CD4-positive, alpha-beta memory T cell (primary cell): ENCODE measurements around the gene CEP162. TPM values are rescaled to one million over a fixed set of nuclear protein-coding genes. Genes with fewer than 3 reads are reported as not detected.
"Not testable (repeated sequence)": the region's sequence is repeated elsewhere in the genome, so short reads cannot be mapped to it uniquely, and the experiment has no call there.

Experiments used
- CTCF ChIA-PET: fragments of 350-600 bp; sonication (Branson Sonifier 250); formaldehyde crosslinking; loops from one replicate; lab custom pipeline; 2021; ENCODE audit warnings: inconsistent platforms; ENCODE audit not compliant: partially characterized antibody; lab: Charles Lee
- POLR2A ChIA-PET: fragments of 350-600 bp; sonication (Branson Sonifier 250); formaldehyde crosslinking; loops from one replicate; lab custom pipeline; 2021; ENCODE audit not compliant: partially characterized antibody; lab: Charles Lee
- DNase-seq, 5 donors: peaks; one replicate each; pipeline versions ENCODE4 v3.0.0 to v3.0.0-alpha.2; 2020 to 2022; ENCODE audit warnings: mixed read lengths in 1 of 5
- H3K27ac ChIP-seq: one replicate; pipeline ENCODE4 v1.7.0; 2013; ENCODE audit warnings: low read depth, low read length
- H3K27me3 ChIP-seq: 2 replicates; pipeline ENCODE4 v1.7.0; 2013; ENCODE audit warnings: mild to moderate bottlenecking, low read length, moderate library complexity; ENCODE audit not compliant: insufficient read depth
- H3K36me3 ChIP-seq: 2 replicates; pipeline ENCODE4 v1.7.0; 2013; ENCODE audit warnings: mild to moderate bottlenecking, low read length, moderate library complexity; ENCODE audit not compliant: insufficient read depth
- H3K4me1 ChIP-seq: 2 replicates; pipeline ENCODE4 v1.7.0; 2013; ENCODE audit warnings: mild to moderate bottlenecking, low read length, moderate library complexity; ENCODE audit not compliant: insufficient read depth
- H3K4me3 ChIP-seq, 2 donors: one replicate each; pipeline ENCODE4 v1.7.0; 2013; ENCODE audit warnings: low read length in 2 of 2, mild to moderate bottlenecking in 1 of 2
- H3K9me3 ChIP-seq, 2 donors: one replicate each; pipeline ENCODE4 v1.7.0; 2013; ENCODE audit warnings: low read length in 2 of 2, control low read depth in 1 of 2; ENCODE audit not compliant: control insufficient read depth in 1 of 2
- H3K27ac Mint-ChIP-seq, 7 donors: one replicate each; pipeline ENCODE4 v1.8.0; 2020 to 2021; ENCODE audit warnings: mixed read lengths in 7 of 7, mild to moderate bottlenecking in 6 of 7, inconsistent platforms in 3 of 7, moderate library complexity in 3 of 7
- H3K27me3 Mint-ChIP-seq, 2 donors: one replicate each; pipeline ENCODE4 v1.8.0; 2020 to 2021; ENCODE audit warnings: mixed read lengths in 2 of 2
- H3K36me3 Mint-ChIP-seq, 2 donors: one replicate each; pipeline ENCODE4 v1.8.0; 2020 to 2021; ENCODE audit warnings: mixed read lengths in 2 of 2, inconsistent platforms in 1 of 2, mild to moderate bottlenecking in 1 of 2
- H3K4me1 Mint-ChIP-seq, 4 donors: one replicate each; pipeline ENCODE4 v1.8.0; 2020 to 2021; ENCODE audit warnings: mixed read lengths in 4 of 4, mild to moderate bottlenecking in 1 of 4
- H3K4me3 Mint-ChIP-seq, 8 donors: one replicate each; pipeline ENCODE4 v1.8.0; 2020 to 2021; ENCODE audit warnings: mixed read lengths in 8 of 8, mild to moderate bottlenecking in 7 of 8, moderate library complexity in 6 of 8, inconsistent platforms in 3 of 8
- H3K9me3 Mint-ChIP-seq, 8 donors: one replicate each; pipeline ENCODE4 v1.8.0; 2020 to 2021; ENCODE audit warnings: mixed read lengths in 8 of 8, mild to moderate bottlenecking in 5 of 8, inconsistent platforms in 3 of 8, moderate library complexity in 1 of 8
- intact Hi-C: fragments of 100-400 bp; cut with micrococcal nuclease; formaldehyde crosslinking; loops from one replicate; pipeline ENCODE4 v1.15.1; 2023
- polyA plus RNA-seq, 2 donors: library from polyadenylated mRNA; unstranded; fragments of 300-500 nt; fragmentation: Illumina TruSeq; gene quantifications; one replicate each; pipeline ENCODE4 v1.2.3, GENCODE V29; 2021
- total RNA-seq, 2 experiments: library from RNA; stranded (reverse); gene quantifications; one replicate each; pipeline ENCODE4 v1.2.3, GENCODE V29; 2021

The CEP162 gene
- total and polyA plus RNA-seq, 4 experiments from 2014 or later: 0.60 to 10.4 (median 8.7) TPM

- POLR2A ChIA-PET: no interaction called here
- DNase-seq: no peak
- intact Hi-C loops: no loop called here
- Histone ChIP-seq H3K4me1 (no peaks in the 10 kb centered on the region), H3K9me3 (no peaks in the 10 kb centered on the region), H3K27ac (no peak overlapping the region), H3K4me3 (no peak overlapping the region), H3K27me3 (no peaks in the 10 kb centered on the region), H3K36me3 (no peaks in the 10 kb centered on the region)
- CTCF ChIA-PET: no interaction called here
- H3K4me1 Mint-ChIP-seq: no peaks in the 10 kb centered on the region
- H3K9me3 Mint-ChIP-seq: no peaks in the 10 kb centered on the region
- H3K36me3 Mint-ChIP-seq: no peaks in the 10 kb centered on the region
- H3K27me3 Mint-ChIP-seq: peaks cover 0 to 5% of the 10 kb centered on the region in 2 donors
- H3K27ac Mint-ChIP-seq: no peak overlapping the region
- H3K4me3 Mint-ChIP-seq: no peak overlapping the region
These were observed 132.3 kb downstream of the CEP162 start for GRCh38 chr6:84095156-84095555.

GRCh38 chr6:84093441-84094435 lies 133.7 kb downstream of the CEP162 start:
- no peaks in the 10 kb centered on the region for H3K36me3 Mint-ChIP-seq
- Histone ChIP-seq H3K27ac (no peak overlapping the region), H3K27me3 (no peaks in the 10 kb centered on the region), H3K9me3 (no peaks in the 10 kb centered on the region), H3K4me1 (no peaks in the 10 kb centered on the region), H3K36me3 (no peaks in the 10 kb centered on the region), H3K4me3 (no peak overlapping the region)
- H3K27ac Mint-ChIP-seq: no peak overlapping the region
- intact Hi-C loops: no loop called here
- no peak overlapping the region for H3K4me3 Mint-ChIP-seq
- ChIA-PET CTCF (interaction anchor here (1.2 kb wide), 1 partner anchor 9 kb away, joined by 4 read pairs; no protein-coding TSS in a partner anchor), POLR2A (no interaction called here)
- H3K27me3 Mint-ChIP-seq: peaks cover 0 to 5% of the 10 kb centered on the region in 2 donors
- no peaks in the 10 kb centered on the region for H3K9me3 Mint-ChIP-seq
- no peaks in the 10 kb centered on the region for H3K4me1 Mint-ChIP-seq
- DNase-seq: no peak

- no peaks in the 10 kb centered on the region for H3K4me1 ChIP-seq
- no peak for DNase-seq
- no peak overlapping the region for H3K27ac ChIP-seq
- H3K9me3 ChIP-seq: no peaks in the 10 kb centered on the region
- Mint-ChIP-seq H3K27ac (no peak overlapping the region), H3K4me1 (no peaks in the 10 kb centered on the region), H3K4me3 (no peak overlapping the region), H3K27me3 (peaks cover 1 to 5% of the 10 kb centered on the region in 2 donors), H3K36me3 (no peaks in the 10 kb centered on the region), H3K9me3 (no peaks in the 10 kb centered on the region)
- H3K27me3 ChIP-seq: no peaks in the 10 kb centered on the region
- intact Hi-C loops: no loop called here
- no peak overlapping the region for H3K4me3 ChIP-seq
- no peaks in the 10 kb centered on the region for H3K36me3 ChIP-seq
- ChIA-PET CTCF (no interaction called here), POLR2A (no interaction called here)
These were observed 137.9 kb downstream of the CEP162 start for GRCh38 chr6:84089552-84089951.

- Histone ChIP-seq H3K4me1 (no peaks in the 10 kb centered on the region), H3K27me3 (no peaks in the 10 kb centered on the region), H3K9me3 (no peaks in the 10 kb centered on the region), H3K4me3 (no peak overlapping the region), H3K36me3 (no peaks in the 10 kb centered on the region), H3K27ac (no peak overlapping the region)
- Mint-ChIP-seq H3K36me3 (no peaks in the 10 kb centered on the region), H3K27ac (no peak overlapping the region), H3K4me3 (no peak overlapping the region), H3K4me1 (no peaks in the 10 kb centered on the region), H3K27me3 (peaks cover 1 to 5% of the 10 kb centered on the region in 2 donors), H3K9me3 (no peaks in the 10 kb centered on the region)
- ChIA-PET POLR2A (no interaction called here), CTCF (no interaction called here)
- no peak for DNase-seq
- intact Hi-C loops: no loop called here
These were observed 138.4 kb downstream of the CEP162 start for GRCh38 chr6:84089081-84089480.

GRCh38 chr6:84086545-84087429 lies 140.7 kb downstream of the CEP162 start:
- Mint-ChIP-seq H3K4me1 (no peaks in the 10 kb centered on the region), H3K27me3 (peaks cover 6% of the 10 kb centered on the region in 2 donors), H3K4me3 (no peak overlapping the region), H3K27ac (no peak overlapping the region), H3K9me3 (no peaks in the 10 kb centered on the region), H3K36me3 (no peaks in the 10 kb centered on the region)
- H3K4me1 ChIP-seq: no peaks in the 10 kb centered on the region
- ChIA-PET POLR2A (no interaction called here), CTCF (no interaction called here)
- no peak overlapping the region for H3K4me3 ChIP-seq
- no peak overlapping the region for H3K27ac ChIP-seq
- H3K9me3 ChIP-seq: no peaks in the 10 kb centered on the region
- DNase-seq: no peak
- no peaks in the 10 kb centered on the region for H3K27me3 ChIP-seq
- H3K36me3 ChIP-seq: no peaks in the 10 kb centered on the region
- intact Hi-C loops: no loop called here

GRCh38 chr6:84086056-84086455 lies 141.4 kb downstream of the CEP162 start:
- H3K27me3 ChIP-seq: no peaks in the 10 kb centered on the region
- ChIA-PET CTCF (no interaction called here), POLR2A (no interaction called here)
- Mint-ChIP-seq H3K27me3 (peaks cover 6% of the 10 kb centered on the region in 2 donors), H3K4me1 (no peaks in the 10 kb centered on the region), H3K36me3 (no peaks in the 10 kb centered on the region), H3K27ac (no peak overlapping the region), H3K4me3 (no peak overlapping the region), H3K9me3 (peaks cover 0 to 2% (median 0%) of the 10 kb centered on the region in 8 donors)
- H3K4me3 ChIP-seq: no peak overlapping the region
- H3K4me1 ChIP-seq: no peaks in the 10 kb centered on the region
- intact Hi-C loops: no loop called here
- no peaks in the 10 kb centered on the region for H3K9me3 ChIP-seq
- H3K36me3 ChIP-seq: no peaks in the 10 kb centered on the region
- no peak overlapping the region for H3K27ac ChIP-seq
- DNase-seq: no peak

GRCh38 chr6:84084705-84085104 lies 142.7 kb downstream of the CEP162 start:
- H3K27ac Mint-ChIP-seq, intact Hi-C loops, H3K4me3 Mint-ChIP-seq, H3K27me3 ChIP-seq, H3K27me3 Mint-ChIP-seq, H3K36me3 ChIP-seq, H3K9me3 Mint-ChIP-seq, H3K4me1 ChIP-seq, POLR2A ChIA-PET, CTCF ChIA-PET, H3K9me3 ChIP-seq, H3K27ac ChIP-seq, DNase-seq, H3K4me1 Mint-ChIP-seq, H3K4me3 ChIP-seq, H3K36me3 Mint-ChIP-seq: not testable (repeated sequence)
